ENCODE data around the gene ACER2.

GRCh38 chr9:19373527-19373926, 35.3 kb upstream of the ACER2 start:
- TF ChIP-seq CTCF (IDR thresholded peaks at IDR 0.05) (no peak), E2F4 (CRISPR knock-in tag; IDR thresholded peaks at IDR 0.05; ENCODE audit: borderline replicate concordance, low read depth) (no peak), ZNF317 (CRISPR knock-in tag; IDR thresholded peaks at IDR 0.05; ENCODE audit: borderline replicate concordance, low read depth) (no peak), ESRRA (CRISPR knock-in tag; IDR thresholded peaks at IDR 0.05; ENCODE audit: borderline replicate concordance) (no peak), ATF3 (CRISPR knock-in tag; conservative IDR thresholded peaks at IDR 0.05) (no peak), RELA (CRISPR knock-in tag; IDR thresholded peaks at IDR 0.05; ENCODE audit: borderline replicate concordance) (no peak), NR2C2 (CRISPR knock-in tag; IDR thresholded peaks at IDR 0.05) (no peak), ZNF232 (CRISPR knock-in tag; IDR thresholded peaks at IDR 0.05) (no peak), PREB (CRISPR knock-in tag; IDR thresholded peaks at IDR 0.05; ENCODE audit: borderline replicate concordance) (no peak), ELF4 (CRISPR knock-in tag; IDR thresholded peaks at IDR 0.05; ENCODE audit: low read depth) (no peak), JUN (CRISPR knock-in tag; IDR thresholded peaks at IDR 0.05) (no peak)
- TF ChIP-seq, protein P1, sequence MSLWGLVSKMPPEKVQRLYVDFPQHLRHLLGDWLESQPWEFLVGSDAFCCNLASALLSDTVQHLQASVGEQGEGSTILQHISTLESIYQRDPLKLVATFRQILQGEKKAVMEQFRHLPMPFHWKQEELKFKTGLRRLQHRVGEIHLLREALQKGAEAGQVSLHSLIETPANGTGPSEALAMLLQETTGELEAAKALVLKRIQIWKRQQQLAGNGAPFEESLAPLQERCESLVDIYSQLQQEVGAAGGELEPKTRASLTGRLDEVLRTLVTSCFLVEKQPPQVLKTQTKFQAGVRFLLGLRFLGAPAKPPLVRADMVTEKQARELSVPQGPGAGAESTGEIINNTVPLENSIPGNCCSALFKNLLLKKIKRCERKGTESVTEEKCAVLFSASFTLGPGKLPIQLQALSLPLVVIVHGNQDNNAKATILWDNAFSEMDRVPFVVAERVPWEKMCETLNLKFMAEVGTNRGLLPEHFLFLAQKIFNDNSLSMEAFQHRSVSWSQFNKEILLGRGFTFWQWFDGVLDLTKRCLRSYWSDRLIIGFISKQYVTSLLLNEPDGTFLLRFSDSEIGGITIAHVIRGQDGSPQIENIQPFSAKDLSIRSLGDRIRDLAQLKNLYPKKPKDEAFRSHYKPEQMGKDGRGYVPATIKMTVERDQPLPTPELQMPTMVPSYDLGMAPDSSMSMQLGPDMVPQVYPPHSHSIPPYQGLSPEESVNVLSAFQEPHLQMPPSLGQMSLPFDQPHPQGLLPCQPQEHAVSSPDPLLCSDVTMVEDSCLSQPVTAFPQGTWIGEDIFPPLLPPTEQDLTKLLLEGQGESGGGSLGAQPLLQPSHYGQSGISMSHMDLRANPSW (CRISPR knock-in tag; conservative IDR thresholded peaks at IDR 0.05; ENCODE audit: low read depth), result no peak
- TF ChIP-seq, protein P2, sequence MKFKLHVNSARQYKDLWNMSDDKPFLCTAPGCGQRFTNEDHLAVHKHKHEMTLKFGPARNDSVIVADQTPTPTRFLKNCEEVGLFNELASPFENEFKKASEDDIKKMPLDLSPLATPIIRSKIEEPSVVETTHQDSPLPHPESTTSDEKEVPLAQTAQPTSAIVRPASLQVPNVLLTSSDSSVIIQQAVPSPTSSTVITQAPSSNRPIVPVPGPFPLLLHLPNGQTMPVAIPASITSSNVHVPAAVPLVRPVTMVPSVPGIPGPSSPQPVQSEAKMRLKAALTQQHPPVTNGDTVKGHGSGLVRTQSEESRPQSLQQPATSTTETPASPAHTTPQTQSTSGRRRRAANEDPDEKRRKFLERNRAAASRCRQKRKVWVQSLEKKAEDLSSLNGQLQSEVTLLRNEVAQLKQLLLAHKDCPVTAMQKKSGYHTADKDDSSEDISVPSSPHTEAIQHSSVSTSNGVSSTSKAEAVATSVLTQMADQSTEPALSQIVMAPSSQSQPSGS (CRISPR knock-in tag; IDR thresholded peaks at IDR 0.05; ENCODE audit: borderline replicate concordance, low read depth), result no peak
